Ishikawa (cell line): ENCODE results near the gene KCNK5.

ENCODE experiments used
- CEBPB ChIP-seq: IDR thresholded peaks from 2 replicates; pipeline ENCODE4 v1.6.1; 2012
- EGR1 ChIP-seq: IDR thresholded peaks from 2 replicates; pipeline ENCODE4 v1.6.1; 2012
- FOXM1 ChIP-seq: IDR thresholded peaks from 2 replicates; pipeline ENCODE4 v1.6.1; 2012; ENCODE audit warnings: low read depth, borderline replicate concordance
- MAX ChIP-seq: IDR thresholded peaks from 2 replicates; pipeline ENCODE4 v1.6.1; 2012
- NFIC ChIP-seq: IDR thresholded peaks from 2 replicates; pipeline ENCODE4 v1.6.1; 2012
- REST ChIP-seq: IDR thresholded peaks from 2 replicates; pipeline ENCODE4 v1.6.1; 2012; ENCODE audit warnings: low read depth, mild to moderate bottlenecking
- TAF1 ChIP-seq: IDR thresholded peaks from 2 replicates; pipeline ENCODE4 v1.6.1; 2012; ENCODE audit warnings: low read depth, mild to moderate bottlenecking
- TCF12 ChIP-seq: IDR thresholded peaks from 2 replicates; pipeline ENCODE4 v1.6.1; 2012; ENCODE audit warnings: low read depth
- TEAD4 ChIP-seq: IDR thresholded peaks from 2 replicates; pipeline ENCODE4 v1.6.1; 2012
- USF1 ChIP-seq: IDR thresholded peaks from 2 replicates; pipeline ENCODE4 v1.6.1; 2012
- YY1 ChIP-seq: IDR thresholded peaks from 2 replicates; pipeline ENCODE4 v1.6.1; 2012; ENCODE audit warnings: low read depth

GRCh38 chr6:39228111-39228971 is 934 bp downstream of the KCNK5 start:
- TF ChIP-seq NFIC (no peak), YY1 (no peak), TAF1 (no peak; the same call in 1 of the 2 replicates), MAX (no peak), CEBPB (no peak), USF1 (no peak), TEAD4 (no peak), FOXM1 (no peak), REST (no peak), TCF12 (no peak), EGR1 (no peak)
